Adrenal gland (tissue), 12 donors: ENCODE results near the gene CACHD1. TPM values are rescaled to one million over a fixed set of nuclear protein-coding genes. Genes with fewer than 3 reads are reported as not detected.

Experiments
- DNase-seq, 7 donors: peaks; one replicate each; pipeline ENCODE4 v3.0.0-alpha.2; 2019 to 2020
- H3K27ac ChIP-seq, 5 donors: fragments of 200-600 bp; sonication (generic) in 4 of 5; 1 replicate in 3 of 5; 2 replicates in 2 of 5; pipeline versions ENCODE4 v1.5.1 to v1.8.0; 2016 to 2020; ENCODE audit warnings: mild to moderate bottlenecking in 1 of 5
- H3K27me3 ChIP-seq: fragments of 200-600 bp; 2 replicates; pipeline ENCODE4 v1.8.0; 2021
- H3K36me3 ChIP-seq, 2 donors: fragments of 200-600 bp; replicated peaks in 1 of 2; 1 replicate in 1 of 2; 2 replicates in 1 of 2; pipeline versions ENCODE4 v1.5.1 to v1.8.0; 2018 to 2022
- H3K4me1 ChIP-seq, 2 donors: fragments of 200-600 bp; replicated peaks in 1 of 2; 1 replicate in 1 of 2; 2 replicates in 1 of 2; pipeline versions ENCODE4 v1.5.1 to v1.8.0; 2018 to 2021
- H3K4me3 ChIP-seq, 4 donors: fragments of 200-600 bp; sonication (generic) in 3 of 4; one replicate each; pipeline ENCODE4 v1.5.1; 2016 to 2018
- H3K9me3 ChIP-seq, 3 donors: fragments of 200-600 bp; sonication (generic) in 1 of 3; replicated peaks in 1 of 3; 1 replicate in 2 of 3; 2 replicates in 1 of 3; pipeline versions ENCODE4 v1.5.1 to v1.8.0; 2016 to 2021
- CTCF ChIP-seq, 6 experiments: fragments of 450-650 bp in 4 of 6; fragments of 200-600 bp in 2 of 6; sonication (generic) in 1 of 6; IDR thresholded peaks; 1 replicate in 5 of 6; 2 replicates in 1 of 6; pipeline versions ENCODE4 v1.5.1 to v1.8.0; 2016 to 2021; ENCODE audit warnings: antibody characterized with exemption in 6 of 6, mild to moderate bottlenecking in 2 of 6, moderate library complexity in 1 of 6
- POLR2A ChIP-seq, 2 donors: fragments of 450-650 bp; IDR thresholded peaks; one replicate each; pipeline ENCODE4 v1.6.1; 2017; ENCODE audit warnings: antibody characterized with exemption in 2 of 2, mild to moderate bottlenecking in 2 of 2, moderate library complexity in 1 of 2
- WGBS, 4 donors: extraction: QIAGEN DNeasy Blood & Tissue Kit in 2 of 4; methylation state at CpG; one replicate each; pipeline versions ENCODE4 v1.1.5 to v1.1.7; 2013 to 2017; 5-methylcytosine and 5-hydroxymethylcytosine counted together
- intact Hi-C, 2 donors: fragments of 100-400 bp; cut with DNase I; formaldehyde crosslinking; loops; one replicate each; pipeline versions ENCODE4 v1.14.1 to v1.15.0; 2022 to 2023
- polyA plus RNA-seq, 3 donors: library from polyadenylated mRNA; stranded (reverse); fragments of 200-250 nt in 2 of 3; fragments of 350-450 nt in 1 of 3; fragmentation: Illumina TruSeq in 1 of 3; extraction: RNeasy Lipid Tissue Mini Kit (QIAGEN cat#74804) in 1 of 3; gene quantifications; one replicate each; pipeline ENCODE4 v1.2.3, GENCODE V29; 2013 to 2014
- total RNA-seq, 9 donors: library from RNA; depleted of rRNA in 4 of 9; stranded (reverse); fragments of >200 nt in 4 of 9; fragments of 120-200 nt in 1 of 9; fragmentation: NEBNext Ultra II Directional in 1 of 9; extraction: Animal tissue kit (Norgen Biotek cat#: 25700) in 1 of 9; gene quantifications; one replicate each; pipeline versions ENCODE4 v1.1.0 to v1.2.4, GENCODE V29; 2013 to 2023
- donor health status: healthy with polysubstance abuse.
- donor health status: Bipolar disorder and iron deficiency.
- donor health status: DM: yes; HTN: yes; CAD: no.
- donor health status: DM: no; HTN: no; CAD: no.
- donor health status: DM: no; HTN: no; CAD: no.
- donor health status: DM: yes; HTN: yes; CAD: no.

CACHD1 gene
- total and polyA plus RNA-seq, 12 donors = 14.8 to 43.1 (median 24.0) TPM

DNA sequence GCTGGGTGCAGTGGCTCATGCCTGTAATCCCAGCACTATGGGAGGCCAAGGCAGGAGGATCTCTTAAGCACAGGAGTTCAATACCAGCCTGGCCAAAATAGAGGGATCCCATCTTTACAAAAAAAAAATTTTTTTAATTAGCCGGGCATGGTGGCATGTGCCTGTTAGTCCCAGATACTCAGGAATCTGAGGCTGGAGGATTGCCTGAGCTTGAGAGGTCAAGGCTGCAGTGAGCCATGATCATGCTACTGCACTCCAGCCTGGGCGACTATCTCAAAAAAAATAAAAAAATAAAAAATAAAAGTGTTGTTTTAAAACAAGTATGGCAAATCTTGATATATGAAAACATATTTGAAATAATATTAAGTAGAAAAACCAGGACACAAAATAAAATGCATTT, 44.4 kb upstream of the CACHD1 start:
- H3K36me3 ChIP-seq = no peaks in the 10 kb centered on the region
- H3K4me1 ChIP-seq = peaks cover 0 to 6% of the 10 kb centered on the region in 2 donors
- TF ChIP-seq CTCF (IDR thresholded peaks at IDR 0.05) = no peak
- TF ChIP-seq POLR2A (IDR thresholded peaks at IDR 0.05) = no peak
- 49 to 72% (median 57%) methylated on average over 2 of the region's 2 CpGs for WGBS, 4 donors
- intact Hi-C loops = no loop called here
- H3K27me3 ChIP-seq = no peaks in the 10 kb centered on the region
- no peak overlapping the region for H3K4me3 ChIP-seq
- H3K9me3 ChIP-seq = no peaks in the 10 kb centered on the region
- peak; percentile 34 to 58 (median 45) for DNase-seq
- no peak overlapping the region for H3K27ac ChIP-seq

DNA sequence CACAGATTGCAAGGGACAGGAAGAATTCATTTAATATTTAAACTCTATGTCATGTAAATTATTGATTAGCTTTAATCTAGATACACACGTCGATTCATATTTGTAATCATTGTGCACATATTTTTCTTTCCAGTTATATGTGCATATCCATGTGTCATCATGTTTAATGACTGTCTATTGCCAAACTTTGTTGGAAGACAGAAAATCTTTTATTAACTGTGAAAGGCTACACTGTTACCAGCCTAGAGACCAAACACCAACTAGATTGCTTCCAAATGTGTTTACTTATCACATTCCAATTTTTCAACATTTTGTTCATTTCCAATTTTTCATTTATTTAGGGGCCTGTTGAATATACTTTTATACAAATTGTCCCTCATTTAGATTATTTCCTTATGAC, 43.2 kb upstream of the CACHD1 start:
- H3K27me3 ChIP-seq = no peaks in the 10 kb centered on the region
- WGBS, 4 donors = 62 to 76% (median 66%) methylated on average over 2 of the region's 2 CpGs
- intact Hi-C loops = no loop called here
- no peak overlapping the region for H3K4me3 ChIP-seq
- H3K36me3 ChIP-seq = no peaks in the 10 kb centered on the region
- no peaks in the 10 kb centered on the region for H3K9me3 ChIP-seq
- no peak overlapping the region for H3K27ac ChIP-seq
- peaks cover 0 to 6% of the 10 kb centered on the region in 2 donors for H3K4me1 ChIP-seq
- TF ChIP-seq CTCF (IDR thresholded peaks at IDR 0.05) (no peak), POLR2A (IDR thresholded peaks at IDR 0.05) (no peak)
- DNase-seq = no peak

DNA sequence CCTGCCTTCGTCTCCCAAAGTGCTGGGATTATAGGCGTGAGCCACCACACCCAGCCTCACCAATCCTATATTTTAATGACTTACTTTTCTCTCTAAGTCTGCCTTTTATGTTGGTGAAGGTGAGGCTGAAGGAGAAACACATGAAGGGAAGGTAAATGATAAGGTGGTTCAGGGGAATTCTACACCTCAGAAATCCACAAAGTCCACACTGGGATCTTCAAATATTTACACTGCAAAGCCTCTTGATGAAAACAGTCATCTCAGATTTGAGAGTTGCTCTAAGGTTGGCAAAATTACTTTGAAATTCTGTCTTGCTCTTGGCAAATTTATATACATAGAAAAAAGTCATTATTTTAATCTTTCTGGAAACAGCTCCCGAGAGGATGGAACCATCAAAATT, 42.0 kb upstream of the CACHD1 start:
- Histone ChIP-seq H3K27ac (no peak overlapping the region), H3K4me1 (peaks cover 0 to 6% of the 10 kb centered on the region in 2 donors), H3K4me3 (no peak overlapping the region), H3K9me3 (no peaks in the 10 kb centered on the region), H3K36me3 (no peaks in the 10 kb centered on the region), H3K27me3 (no peaks in the 10 kb centered on the region)
- intact Hi-C loops = no loop called here
- DNase-seq = no peak
- no peak for TF ChIP-seq POLR2A (IDR thresholded peaks at IDR 0.05)
- TF ChIP-seq CTCF (IDR thresholded peaks at IDR 0.05) = no peak
- WGBS, 4 donors = 60 to 74% (median 63%) methylated on average over 3 of the region's 3 CpGs

- H3K4me1 ChIP-seq = no peaks in the 10 kb centered on the region
- 91 to 97% (median 93%) methylated on average over 5 of the region's 5 CpGs for WGBS, 4 donors
- intact Hi-C loops = no loop called here
- TF ChIP-seq POLR2A (IDR thresholded peaks at IDR 0.05) (no peak), CTCF (IDR thresholded peaks at IDR 0.05) (no peak)
- H3K27me3 ChIP-seq = no peaks in the 10 kb centered on the region
- H3K27ac ChIP-seq = no peak overlapping the region
- no peak overlapping the region for H3K4me3 ChIP-seq
- DNase-seq = no peak
- no peaks in the 10 kb centered on the region for H3K9me3 ChIP-seq
- no peaks in the 10 kb centered on the region for H3K36me3 ChIP-seq
These were observed 36.6 kb upstream of the CACHD1 start for GRCh38 chr1:64433308-64433707.
